Measurements from ENCODE around the gene CNST. TPM values are rescaled to one million over a fixed set of nuclear protein-coding genes. Genes with fewer than 3 reads are reported as not detected.
"Not testable (repeated sequence)": the region's sequence is repeated elsewhere in the genome, so short reads cannot be mapped to it uniquely, and the experiment has no call there.

The CNST gene
- total RNA-seq, 3 donors from 2014 or later (not counting 1 experiment from before 2014, with no cell fraction given) = 48.2 to 56.1 (median 49.7) TPM

DNA sequence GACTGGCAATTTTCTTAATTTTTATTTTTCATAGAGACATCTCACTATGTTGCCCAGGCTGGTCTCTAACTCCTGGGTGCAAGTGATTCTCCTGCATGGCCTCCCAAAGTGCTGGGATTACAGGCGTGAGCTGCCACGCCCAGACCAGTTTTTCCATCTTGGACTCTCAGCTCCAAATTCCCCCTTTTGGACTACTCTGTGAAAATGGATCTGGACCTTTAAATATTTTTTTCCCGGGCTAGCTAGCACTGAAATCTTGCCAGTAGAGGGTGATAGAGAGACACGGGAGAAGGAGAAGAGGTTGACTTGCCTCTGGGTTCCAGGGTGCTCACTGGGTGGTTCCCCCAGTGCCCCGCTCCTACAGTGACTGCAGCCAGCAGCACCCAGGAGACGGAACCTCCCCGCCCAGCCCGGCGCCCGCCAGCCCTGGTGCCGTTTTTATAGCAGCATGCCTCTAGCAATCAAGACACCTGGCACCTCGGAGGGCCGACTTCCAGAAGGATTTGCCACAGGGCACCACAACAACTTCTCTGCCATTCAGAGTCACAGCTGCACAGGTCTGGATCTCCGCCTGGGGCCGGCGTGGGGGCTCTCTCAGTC is 123.3 kb downstream of the CNST start:
- Histone ChIP-seq H3K4me3 (ENCODE audit: low read length) (no peak overlapping the region), H3K4me1 (ENCODE audit: control insufficient read depth, insufficient read depth, low read length) (peaks cover 4% of the 10 kb centered on the region), H3K27ac (ENCODE audit: low read length) (no peak overlapping the region), H3K36me3 (ENCODE audit: control insufficient read depth, insufficient read depth, low read length) (no peaks in the 10 kb centered on the region), H3K9me3 (ENCODE audit: control insufficient read depth, insufficient read depth, low read length) (no peaks in the 10 kb centered on the region), H3K27me3 (ENCODE audit: control insufficient read depth, insufficient read depth, low read length) (no peaks in the 10 kb centered on the region)
- Mint-ChIP-seq H3K4me1 (peaks cover 4% of the 10 kb centered on the region in 2 donors), H3K9me3 (peaks cover 0 to 1% of the 10 kb centered on the region in 2 donors), H3K36me3 (no peaks in the 10 kb centered on the region), H3K27me3 (ENCODE audit: low read depth in 2 of 2) (peaks cover 0 to 5% of the 10 kb centered on the region in 2 donors), H3K4me3 (no peak overlapping the region), H3K27ac (no peak overlapping the region)
- peak; percentile 85 to 98 (median 89) for ATAC-seq
- 17% methylated on average over 16 of the region's 16 CpGs for WGBS (ENCODE audit: insufficient coverage)
- peak in 1 of 2 donors; percentile 72 for DNase-seq
- intact Hi-C loops (cut with micrococcal nuclease) = loop anchor here (2.0 kb wide), 1 partner anchor 65 kb away; no protein-coding TSS in a partner anchor
- TF ChIP-seq, protein P1, sequence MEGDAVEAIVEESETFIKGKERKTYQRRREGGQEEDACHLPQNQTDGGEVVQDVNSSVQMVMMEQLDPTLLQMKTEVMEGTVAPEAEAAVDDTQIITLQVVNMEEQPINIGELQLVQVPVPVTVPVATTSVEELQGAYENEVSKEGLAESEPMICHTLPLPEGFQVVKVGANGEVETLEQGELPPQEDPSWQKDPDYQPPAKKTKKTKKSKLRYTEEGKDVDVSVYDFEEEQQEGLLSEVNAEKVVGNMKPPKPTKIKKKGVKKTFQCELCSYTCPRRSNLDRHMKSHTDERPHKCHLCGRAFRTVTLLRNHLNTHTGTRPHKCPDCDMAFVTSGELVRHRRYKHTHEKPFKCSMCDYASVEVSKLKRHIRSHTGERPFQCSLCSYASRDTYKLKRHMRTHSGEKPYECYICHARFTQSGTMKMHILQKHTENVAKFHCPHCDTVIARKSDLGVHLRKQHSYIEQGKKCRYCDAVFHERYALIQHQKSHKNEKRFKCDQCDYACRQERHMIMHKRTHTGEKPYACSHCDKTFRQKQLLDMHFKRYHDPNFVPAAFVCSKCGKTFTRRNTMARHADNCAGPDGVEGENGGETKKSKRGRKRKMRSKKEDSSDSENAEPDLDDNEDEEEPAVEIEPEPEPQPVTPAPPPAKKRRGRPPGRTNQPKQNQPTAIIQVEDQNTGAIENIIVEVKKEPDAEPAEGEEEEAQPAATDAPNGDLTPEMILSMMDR (IDR thresholded peaks at IDR 0.05) = peak; percentile 49

DNA sequence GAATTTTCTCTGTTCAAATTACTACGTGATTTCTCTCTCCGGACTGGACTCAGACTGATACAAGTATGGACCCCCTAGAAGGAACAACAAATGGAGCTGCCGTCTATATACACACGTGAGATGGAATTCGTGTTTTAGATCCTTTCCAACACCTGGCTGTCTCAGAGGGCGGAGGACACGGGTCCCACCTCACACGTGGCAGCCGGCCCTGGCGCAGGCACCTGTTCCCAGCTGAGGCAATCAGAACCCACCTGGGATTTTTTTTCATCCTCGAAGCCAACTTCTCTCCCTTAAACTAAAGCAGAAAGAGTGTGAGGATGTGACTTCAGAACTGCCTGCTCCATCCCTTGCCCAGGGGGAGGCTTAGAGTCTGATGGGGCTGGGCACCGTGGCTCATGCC is 123.8 kb downstream of the CNST start:
- intact Hi-C loops (cut with micrococcal nuclease) = no loop called here

DNA sequence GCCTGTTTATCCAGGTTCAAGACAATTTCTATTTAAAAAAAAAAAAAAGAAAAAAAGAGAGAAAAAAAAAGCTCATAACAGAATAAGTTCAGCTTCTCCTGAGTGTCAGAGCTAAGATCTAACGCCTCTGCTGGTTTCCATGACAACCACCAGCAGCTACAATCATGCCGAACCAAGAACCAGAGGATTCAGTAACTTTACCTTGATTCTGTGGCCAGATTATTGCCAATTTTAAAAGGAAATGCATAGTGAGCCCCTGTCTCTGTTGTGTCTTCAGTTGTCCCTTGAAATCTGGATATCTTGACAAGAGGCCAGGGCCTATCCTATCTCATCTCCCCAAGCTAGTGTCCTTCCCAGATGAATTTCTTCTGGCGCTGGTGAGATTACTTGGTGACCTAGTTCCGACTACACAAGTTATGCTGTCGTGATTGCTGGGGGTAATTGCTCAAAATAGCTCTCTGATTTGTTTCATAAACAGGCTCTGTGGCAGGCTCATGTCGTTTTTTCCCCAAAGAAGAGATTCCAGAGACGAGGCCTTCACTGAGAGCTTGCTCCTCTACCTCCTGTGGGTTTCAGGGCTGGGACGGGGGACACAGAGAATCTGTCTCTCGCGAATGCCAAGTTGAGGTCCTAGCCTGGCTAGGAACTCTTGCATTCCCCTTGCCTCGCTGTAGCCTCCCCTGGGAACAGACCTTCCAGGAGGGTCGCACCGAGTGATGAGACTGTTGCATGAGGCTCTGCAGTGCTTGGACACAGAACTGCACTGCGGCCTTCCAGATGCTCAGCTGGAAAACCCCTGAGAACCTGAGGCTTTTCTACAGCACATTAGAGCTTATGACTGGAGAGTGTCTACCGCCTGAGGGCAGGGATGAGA is 125.6 kb downstream of the CNST start:
- H3K27me3 ChIP-seq (ENCODE audit: control insufficient read depth, insufficient read depth, low read length) = no peaks in the 10 kb centered on the region
- no peaks in the 10 kb centered on the region for H3K36me3 Mint-ChIP-seq
- intact Hi-C loops (cut with micrococcal nuclease) = no loop called here
- WGBS (ENCODE audit: insufficient coverage) = 80% methylated on average over 15 of the region's 15 CpGs
- no peak overlapping the region for H3K27ac ChIP-seq (ENCODE audit: low read length)
- H3K36me3 ChIP-seq (ENCODE audit: control insufficient read depth, insufficient read depth, low read length) = no peaks in the 10 kb centered on the region
- peaks cover 0 to 4% of the 10 kb centered on the region in 2 donors for H3K9me3 Mint-ChIP-seq
- DNase-seq (no peak), ATAC-seq (no peak)
- no peak overlapping the region for H3K27ac Mint-ChIP-seq
- H3K4me3 Mint-ChIP-seq = no peak overlapping the region
- peaks cover 0 to 5% of the 10 kb centered on the region in 2 donors for H3K27me3 Mint-ChIP-seq (ENCODE audit: low read depth in 2 of 2)
- H3K4me1 ChIP-seq (ENCODE audit: control insufficient read depth, insufficient read depth, low read length) = peaks cover 4% of the 10 kb centered on the region
- no peak overlapping the region for H3K4me3 ChIP-seq (ENCODE audit: low read length)
- peaks cover 4 to 9% of the 10 kb centered on the region in 2 donors for H3K4me1 Mint-ChIP-seq
- TF ChIP-seq, protein P1 (IDR thresholded peaks at IDR 0.05) = no peak
- H3K9me3 ChIP-seq (ENCODE audit: control insufficient read depth, insufficient read depth, low read length) = no peaks in the 10 kb centered on the region

More for the DNA sequence above, 123.8 kb downstream of the CNST start:
- H3K9me3 ChIP-seq (ENCODE audit: control insufficient read depth, insufficient read depth, low read length) = no peaks in the 10 kb centered on the region
- Mint-ChIP-seq H3K4me1 (peaks cover 4% of the 10 kb centered on the region in 2 donors), H3K27ac (no peak overlapping the region), H3K9me3 (peaks cover 0 to 4% of the 10 kb centered on the region in 2 donors), H3K27me3 (ENCODE audit: low read depth in 2 of 2) (peaks cover 0 to 5% of the 10 kb centered on the region in 2 donors), H3K36me3 (no peaks in the 10 kb centered on the region), H3K4me3 (no peak overlapping the region)
- TF ChIP-seq, protein P1 (IDR thresholded peaks at IDR 0.05) = no peak
- H3K27ac ChIP-seq (ENCODE audit: low read length) = no peak overlapping the region
- 89% methylated on average over 12 of the region's 12 CpGs for WGBS (ENCODE audit: insufficient coverage)
- H3K4me3 ChIP-seq (ENCODE audit: low read length) = no peak overlapping the region
- DNase-seq (no peak), ATAC-seq (no peak)
- peaks cover 4% of the 10 kb centered on the region for H3K4me1 ChIP-seq (ENCODE audit: control insufficient read depth, insufficient read depth, low read length)
- H3K36me3 ChIP-seq (ENCODE audit: control insufficient read depth, insufficient read depth, low read length) = no peaks in the 10 kb centered on the region
- H3K27me3 ChIP-seq (ENCODE audit: control insufficient read depth, insufficient read depth, low read length) = no peaks in the 10 kb centered on the region

DNA sequence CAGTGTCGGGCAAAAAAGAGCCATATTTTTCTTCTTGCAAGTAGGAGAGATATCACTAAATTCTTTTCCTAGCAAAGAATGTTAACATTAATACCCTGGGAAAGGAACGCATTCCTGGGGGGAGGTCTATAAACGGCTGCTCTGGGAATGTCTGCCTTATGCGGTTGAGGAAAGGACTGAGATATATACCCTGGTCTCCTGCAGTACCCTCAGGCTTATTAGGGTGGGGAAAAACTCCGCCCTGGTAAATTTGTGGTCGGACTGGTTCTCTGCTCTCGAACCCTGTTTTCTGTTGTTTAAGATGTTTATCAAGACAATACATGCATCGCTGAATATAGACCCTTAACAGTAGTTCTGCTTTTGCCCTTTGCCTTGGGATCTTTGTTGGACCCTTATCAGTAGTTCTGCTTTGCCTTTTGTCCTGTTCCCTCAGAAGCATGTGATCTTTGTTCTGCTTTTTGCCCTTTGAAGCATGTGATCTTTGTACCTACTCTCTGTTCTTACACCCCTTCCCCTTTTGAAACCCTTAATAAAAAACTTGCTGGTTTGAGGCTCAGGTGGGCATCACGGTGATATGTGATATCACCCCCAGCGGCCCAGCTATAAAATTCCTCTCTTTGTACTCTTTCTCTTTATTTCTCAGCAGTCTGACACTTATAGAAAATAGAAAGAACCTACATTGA is 128.1 kb downstream of the CNST start:
- H3K4me3 ChIP-seq (ENCODE audit: low read length); ATAC-seq; H3K36me3 ChIP-seq (ENCODE audit: control insufficient read depth, insufficient read depth, low read length); H3K27me3 Mint-ChIP-seq (ENCODE audit: low read depth in 2 of 2); H3K4me3 Mint-ChIP-seq; intact Hi-C loops (cut with micrococcal nuclease); H3K9me3 Mint-ChIP-seq; DNase-seq; H3K36me3 Mint-ChIP-seq; H3K27me3 ChIP-seq (ENCODE audit: control insufficient read depth, insufficient read depth, low read length); H3K9me3 ChIP-seq (ENCODE audit: control insufficient read depth, insufficient read depth, low read length); H3K27ac ChIP-seq (ENCODE audit: low read length): not testable (repeated sequence)
- H3K4me1 ChIP-seq (ENCODE audit: control insufficient read depth, insufficient read depth, low read length) = peaks cover 14% of the 10 kb centered on the region
- peak overlapping the region in 1 of 2 donors; percentile 27 for H3K27ac Mint-ChIP-seq
- WGBS (ENCODE audit: insufficient coverage) = 77% methylated on average over 9 of the region's 10 CpGs
- H3K4me1 Mint-ChIP-seq = peaks cover 13 to 15% of the 10 kb centered on the region in 2 donors
